HEK293T (cell line): Measurements from ENCODE around the gene TMUB1.
A peak's percentile ranks its signal among the peaks of the same experiment; 100 is the strongest.

Source experiments
- ARNT ChIP-seq: fragments of 450-650 bp; IDR thresholded peaks from 2 replicates; pipeline ENCODE4 v1.6.1; 2017; ENCODE audit warnings: mild to moderate bottlenecking
- BHLHE40 ChIP-seq: fragments of 450-650 bp; IDR thresholded peaks from 2 replicates; pipeline ENCODE4 v1.6.1; 2016; ENCODE audit warnings: mild to moderate bottlenecking, moderate library complexity, borderline replicate concordance
- ELF4 ChIP-seq: fragments of 450-650 bp; IDR thresholded peaks from 2 replicates; pipeline ENCODE4 v1.6.1; 2017; ENCODE audit warnings: antibody characterized with exemption
- FOXA1 ChIP-seq: fragments of 450-650 bp; IDR thresholded peaks from 2 replicates; pipeline ENCODE4 v1.6.1; 2016; ENCODE audit warnings: mild to moderate bottlenecking
- HDGF ChIP-seq: fragments of 450-650 bp; IDR thresholded peaks from 2 replicates; pipeline ENCODE4 v1.6.1; 2017; ENCODE audit warnings: antibody characterized with exemption, borderline replicate concordance
- L3MBTL2 ChIP-seq: fragments of 450-650 bp; conservative IDR thresholded peaks from 2 replicates; pipeline ENCODE4 v1.6.1; 2016; ENCODE audit warnings: mild to moderate bottlenecking
- LEF1 ChIP-seq: fragments of 450-650 bp; IDR thresholded peaks from 2 replicates; pipeline ENCODE4 v1.6.1; 2017; ENCODE audit warnings: mild to moderate bottlenecking, borderline replicate concordance
- NFRKB ChIP-seq: fragments of 450-650 bp; IDR thresholded peaks from 2 replicates; pipeline ENCODE4 v1.6.1; 2016; ENCODE audit warnings: mild to moderate bottlenecking, moderate library complexity
- SP1 ChIP-seq: fragments of 450-650 bp; IDR thresholded peaks from 2 replicates; pipeline ENCODE4 v1.6.1; 2017
- TARDBP ChIP-seq: fragments of 450-650 bp; IDR thresholded peaks from 2 replicates; pipeline ENCODE4 v1.6.1; 2016

DNA sequence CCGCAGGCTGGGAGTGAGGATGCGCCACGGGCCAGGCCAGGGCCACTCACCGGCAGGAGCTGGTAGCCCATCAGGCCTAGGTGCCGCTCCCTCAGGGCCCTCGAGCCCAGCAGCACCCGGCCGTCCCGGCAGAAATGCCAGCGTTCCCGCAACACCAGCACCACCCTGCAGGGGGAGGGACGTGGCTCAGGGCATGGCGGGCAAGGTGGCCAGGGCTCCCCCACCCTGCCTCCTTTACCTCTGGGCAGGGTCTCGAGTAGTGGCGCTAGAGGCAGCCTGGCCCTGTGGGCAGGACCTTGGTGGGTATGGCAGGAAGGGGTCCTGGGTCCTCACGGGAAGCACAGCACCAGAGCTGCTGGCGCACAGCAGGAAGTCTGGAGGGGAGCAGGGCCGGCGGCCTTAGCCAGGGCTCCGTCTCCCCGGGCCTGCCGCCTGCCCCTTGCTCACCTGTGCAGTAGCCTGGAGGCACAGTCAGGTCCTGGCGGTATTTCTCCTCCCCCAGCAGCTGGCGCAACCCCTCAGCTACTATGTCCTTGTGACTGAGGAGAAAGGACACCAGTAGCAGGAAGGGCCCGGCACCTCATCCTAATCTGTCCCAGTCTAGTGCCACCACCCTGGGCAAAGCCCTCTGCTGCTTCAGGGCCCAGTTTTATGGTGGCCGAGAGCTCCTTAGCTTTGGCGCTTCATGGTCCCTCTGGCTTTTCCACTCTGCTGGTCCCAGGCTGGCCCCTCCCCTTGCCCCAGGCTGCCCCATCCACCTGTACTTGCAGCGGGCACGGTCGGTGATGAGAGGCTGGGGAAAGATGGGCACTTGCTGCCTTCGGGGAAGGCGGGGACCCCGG lies 6.2 kb downstream of the TMUB1 start:
- TF ChIP-seq SP1 (no peak), NFRKB (no peak), L3MBTL2 (no peak), LEF1 (no peak), TARDBP (no peak), BHLHE40 (no peak), HDGF (peak; percentile 71; the same call in 1 of the 2 replicates), ARNT (no peak), FOXA1 (no peak), ELF4 (no peak; the same call in 1 of the 2 replicates)
